GM19438 (cell line): Measurements from ENCODE around the gene HOXC12.

ENCODE experiments used
- ATAC-seq: cut with Tn5 transposase; IDR thresholded peaks from one replicate; pipeline ENCODE4 v1.9.1; 2021; ENCODE audit warnings: low read depth; ENCODE audit not compliant: unreplicated experiment

HOXC12 gene, protein sequence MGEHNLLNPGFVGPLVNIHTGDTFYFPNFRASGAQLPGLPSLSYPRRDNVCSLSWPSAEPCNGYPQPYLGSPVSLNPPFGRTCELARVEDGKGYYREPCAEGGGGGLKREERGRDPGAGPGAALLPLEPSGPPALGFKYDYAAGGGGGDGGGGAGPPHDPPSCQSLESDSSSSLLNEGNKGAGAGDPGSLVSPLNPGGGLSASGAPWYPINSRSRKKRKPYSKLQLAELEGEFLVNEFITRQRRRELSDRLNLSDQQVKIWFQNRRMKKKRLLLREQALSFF

DNA sequence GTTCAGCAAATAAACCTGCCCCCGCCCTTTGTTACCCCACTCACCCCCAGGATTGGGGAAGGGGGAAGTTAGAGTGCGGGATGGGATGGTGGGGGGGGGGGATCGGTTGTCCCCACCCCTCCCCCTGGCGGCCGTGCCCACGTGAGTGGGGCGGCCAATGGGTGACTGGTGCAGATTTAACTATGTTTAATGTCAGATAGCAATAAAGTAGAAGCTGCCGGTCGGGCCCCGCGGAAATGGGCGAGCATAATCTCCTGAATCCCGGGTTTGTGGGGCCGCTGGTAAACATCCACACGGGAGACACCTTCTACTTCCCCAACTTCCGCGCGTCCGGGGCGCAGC lies at the start of gene HOXC12:
HOXC12 (plus strand) TSS at position 210 of the 342 bp plus-strand sequence; CDS start at position 237, 27 bp downstream.
- ATAC-seq: no peak

DNA sequence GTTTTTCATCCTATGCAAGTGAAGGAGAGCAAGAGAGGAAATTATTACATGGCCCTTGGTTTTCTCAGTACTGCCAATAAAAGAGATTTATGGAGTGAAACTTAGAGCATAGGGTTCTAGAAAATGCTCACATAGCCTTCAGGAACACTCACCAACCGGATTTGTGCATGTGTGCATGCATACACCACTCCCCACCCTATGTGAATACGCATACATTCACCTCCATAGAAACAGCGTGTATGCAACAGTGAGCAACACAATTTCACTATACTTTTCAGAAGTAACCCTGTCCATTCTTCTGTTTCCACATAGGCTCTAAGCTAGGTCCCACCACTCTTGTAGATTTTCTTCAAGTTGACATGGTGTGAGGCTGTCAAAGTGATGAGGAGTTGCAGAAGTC lies 47.6 kb upstream of the HOXC12 start:
- ATAC-seq: no peak

DNA sequence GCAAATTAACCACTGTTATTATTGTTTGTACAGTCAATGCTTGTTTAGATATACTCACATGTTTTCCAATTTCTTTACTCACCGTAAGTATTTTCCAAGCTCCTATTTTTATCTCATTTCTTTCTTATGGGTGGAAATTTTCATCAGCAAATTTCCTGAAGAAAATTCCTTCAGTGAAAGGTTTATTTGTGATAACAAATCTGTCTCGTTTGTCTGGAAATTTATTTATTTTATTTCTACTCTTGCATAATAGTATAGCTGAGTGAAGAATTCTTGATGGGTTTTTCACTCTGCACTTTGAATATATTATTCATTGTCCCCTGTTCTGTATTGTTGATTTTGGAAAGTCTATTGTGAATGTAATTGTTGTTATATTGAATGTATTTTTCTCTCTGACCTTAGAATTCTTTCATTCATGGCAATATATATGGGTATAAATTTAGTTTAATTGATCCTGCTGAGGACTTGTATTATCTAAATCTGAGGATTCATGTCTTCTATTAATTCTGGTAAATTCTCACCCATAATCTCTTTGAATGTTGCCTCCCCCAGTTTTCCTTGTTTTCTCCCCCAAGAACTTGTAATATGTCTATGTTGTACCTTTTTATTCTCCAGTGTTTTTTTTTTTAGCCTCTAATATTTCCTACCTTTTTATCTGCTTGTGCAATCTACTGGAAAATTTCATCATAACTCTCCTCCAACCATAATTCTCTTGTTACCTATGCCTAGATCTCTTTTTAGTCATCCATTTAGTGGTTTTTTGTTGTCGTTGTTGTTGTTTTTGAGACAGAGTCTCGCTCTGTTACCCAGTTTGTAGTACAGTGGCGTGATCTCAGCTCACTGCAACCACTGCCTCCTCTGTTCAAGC lies 37.7 kb upstream of the HOXC12 start:
- no peak for ATAC-seq

DNA sequence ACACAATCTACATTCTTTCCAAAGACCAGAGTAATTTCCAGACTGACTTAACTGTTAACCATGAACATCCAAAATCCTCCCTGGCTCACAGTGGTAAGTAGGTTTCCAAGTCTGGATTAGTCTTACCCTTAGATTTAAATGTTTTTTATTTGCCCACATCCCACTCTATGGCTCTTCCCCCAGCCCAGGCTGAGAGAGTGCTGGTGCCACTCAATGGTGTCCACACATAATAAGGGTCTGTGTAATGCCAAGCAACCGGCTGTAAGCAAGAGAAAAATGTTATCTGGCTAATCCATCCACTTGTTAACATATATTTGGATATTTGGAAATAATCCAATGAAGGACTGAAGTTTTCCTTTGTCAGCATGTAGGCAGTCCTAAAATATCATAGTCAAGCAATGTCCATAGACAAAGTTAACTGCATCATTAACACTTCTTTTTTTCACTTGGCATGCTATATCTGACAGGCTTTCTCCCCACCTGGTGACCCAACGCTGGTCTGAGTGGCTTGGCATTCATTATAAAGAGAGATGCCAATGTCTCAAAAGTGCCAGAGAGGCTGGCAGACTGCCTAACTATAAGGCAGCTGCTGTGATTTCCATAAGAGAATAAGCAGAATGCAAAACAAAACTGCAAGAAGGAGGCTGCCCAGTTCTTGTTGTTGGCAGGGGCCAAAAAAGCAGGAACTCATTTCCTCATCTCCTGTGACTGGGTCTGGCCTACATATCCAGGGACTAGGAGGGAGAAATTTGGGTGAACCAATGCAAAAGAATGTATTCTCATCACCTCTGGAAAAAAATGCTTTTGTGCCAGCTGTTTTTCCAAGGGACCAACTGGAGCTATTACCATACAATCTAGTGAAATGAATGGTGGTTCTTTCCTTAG lies 29.9 kb upstream of the HOXC12 start:
- ATAC-seq: no peak

DNA sequence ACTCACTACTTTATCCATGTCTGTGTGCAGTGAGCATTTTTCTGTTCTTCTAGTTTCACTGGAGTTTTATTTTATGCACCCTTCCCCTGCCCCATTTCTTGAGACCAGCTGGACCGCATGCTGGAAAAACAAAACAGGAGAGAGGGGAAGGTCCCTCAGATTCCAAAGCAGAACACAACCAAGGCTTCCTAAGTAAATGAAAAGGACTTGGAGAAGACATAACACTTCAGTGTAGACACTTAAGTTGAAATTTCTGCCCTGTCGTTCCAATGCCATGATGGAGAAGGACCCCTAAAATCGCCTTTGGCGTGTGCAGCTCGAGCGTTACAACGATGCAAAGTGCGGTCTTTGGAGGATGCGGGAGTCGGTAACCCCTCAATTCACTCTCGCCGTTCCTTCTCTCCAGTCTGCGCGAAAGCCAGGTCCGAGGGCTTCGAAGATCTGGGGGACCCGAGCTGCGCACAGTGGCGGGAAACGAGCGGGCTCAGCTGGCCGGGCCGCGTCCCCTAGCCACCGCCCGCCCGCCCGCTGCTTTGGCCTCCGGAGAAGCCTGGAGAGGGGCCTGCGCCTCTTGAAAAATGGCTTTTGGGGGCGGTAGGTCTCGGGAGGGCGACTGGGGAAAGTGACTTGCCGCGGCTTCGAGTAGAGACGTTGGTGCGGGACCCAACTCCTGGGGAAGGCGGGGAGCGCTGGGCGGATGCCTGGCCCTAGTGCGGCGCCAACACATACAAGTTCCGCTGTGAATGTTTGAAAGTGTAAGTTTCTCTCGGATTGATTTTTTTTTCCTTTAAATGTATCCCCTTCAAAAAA lies 27.3 kb upstream of the HOXC12 start:
- no peak for ATAC-seq

DNA sequence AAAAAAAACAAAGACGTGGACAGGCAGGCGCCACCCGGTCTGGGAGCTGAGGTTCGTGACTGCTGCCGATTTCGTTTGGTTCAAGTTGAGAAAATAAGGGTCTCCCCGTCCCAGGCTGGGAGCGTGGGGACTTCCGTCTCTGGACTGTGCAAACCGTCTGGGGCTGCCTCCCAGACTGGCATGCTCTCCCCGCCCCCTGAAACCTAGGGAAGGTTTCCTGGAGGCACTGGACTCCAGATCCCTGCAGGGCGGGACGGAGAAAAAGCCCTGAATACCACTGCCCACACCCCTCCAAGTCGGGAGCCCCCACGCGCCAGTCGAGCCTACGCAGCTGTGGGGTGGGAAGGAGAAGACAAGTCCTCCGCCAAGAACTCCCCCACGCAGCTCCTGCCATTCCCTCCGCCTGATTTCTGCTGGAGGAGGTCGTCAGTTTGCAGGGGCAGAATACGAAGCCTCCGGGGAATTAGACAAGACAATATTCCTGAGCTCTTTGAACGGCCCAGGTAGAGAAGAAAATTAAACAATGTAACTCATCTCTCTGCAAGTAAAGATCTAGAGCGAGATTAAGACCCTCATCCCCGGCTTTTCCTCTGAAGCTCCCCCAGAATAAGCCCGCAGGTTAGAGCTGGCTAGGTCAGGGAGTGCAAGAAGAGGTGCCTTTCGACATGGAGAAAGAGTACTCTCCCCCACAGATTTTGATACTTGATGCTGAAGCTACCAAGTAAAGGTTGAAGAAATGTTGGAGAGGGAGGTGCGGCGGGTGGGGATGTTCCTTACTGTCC lies 26.5 kb upstream of the HOXC12 start:
- ATAC-seq: no peak

DNA sequence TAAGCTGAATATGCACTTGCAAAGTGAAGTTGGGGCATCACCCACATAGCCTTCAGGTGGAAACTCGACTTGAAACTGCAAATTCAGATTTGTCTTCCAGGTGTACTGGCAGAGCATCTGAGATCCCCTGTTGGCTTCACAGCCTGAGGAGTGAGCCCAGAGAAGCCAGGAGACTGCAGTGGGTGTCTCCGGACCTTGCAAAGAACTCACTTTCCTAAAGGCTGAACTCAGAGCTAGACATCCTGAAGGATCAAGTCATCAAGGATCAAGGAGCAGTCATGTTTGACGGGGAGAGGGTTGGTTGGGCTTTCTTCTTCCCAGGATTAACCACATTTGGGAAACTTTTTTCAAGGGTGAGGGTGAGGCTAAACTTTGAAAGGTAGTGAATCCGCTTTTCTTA lies 25.2 kb upstream of the HOXC12 start:
- ATAC-seq: no peak

DNA sequence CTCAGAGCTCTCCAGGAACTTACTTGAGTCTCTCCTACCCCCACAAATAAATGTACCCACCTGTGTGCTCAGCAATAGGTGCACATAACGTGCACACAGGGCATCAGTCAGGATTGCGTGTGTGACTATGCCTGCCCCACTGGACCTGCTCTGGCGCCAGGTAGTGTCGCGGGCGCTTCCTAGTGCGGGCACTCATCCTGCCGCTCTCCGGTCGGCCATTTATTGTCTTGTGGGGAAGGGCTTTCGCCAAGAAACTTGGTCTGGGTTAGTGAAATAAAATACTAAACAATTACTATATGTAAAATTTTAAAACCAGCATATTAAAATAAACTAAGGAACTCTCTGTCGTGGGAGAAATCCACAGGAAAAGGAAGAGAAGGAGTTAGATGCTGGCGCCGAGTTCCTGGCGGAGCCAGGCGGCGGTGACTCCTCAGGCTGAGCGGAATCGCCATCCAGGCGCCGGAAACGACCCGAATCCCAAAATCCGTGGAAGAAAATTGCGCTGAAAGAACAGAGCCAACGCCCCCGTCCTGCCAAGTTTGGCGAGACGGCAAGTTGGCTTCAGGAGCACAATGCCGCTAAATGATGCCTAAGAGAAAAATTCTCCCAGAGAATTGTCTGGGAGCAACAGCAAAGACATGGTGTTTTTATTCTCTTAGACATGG lies 24.0 kb upstream of the HOXC12 start:
- no peak for ATAC-seq

DNA sequence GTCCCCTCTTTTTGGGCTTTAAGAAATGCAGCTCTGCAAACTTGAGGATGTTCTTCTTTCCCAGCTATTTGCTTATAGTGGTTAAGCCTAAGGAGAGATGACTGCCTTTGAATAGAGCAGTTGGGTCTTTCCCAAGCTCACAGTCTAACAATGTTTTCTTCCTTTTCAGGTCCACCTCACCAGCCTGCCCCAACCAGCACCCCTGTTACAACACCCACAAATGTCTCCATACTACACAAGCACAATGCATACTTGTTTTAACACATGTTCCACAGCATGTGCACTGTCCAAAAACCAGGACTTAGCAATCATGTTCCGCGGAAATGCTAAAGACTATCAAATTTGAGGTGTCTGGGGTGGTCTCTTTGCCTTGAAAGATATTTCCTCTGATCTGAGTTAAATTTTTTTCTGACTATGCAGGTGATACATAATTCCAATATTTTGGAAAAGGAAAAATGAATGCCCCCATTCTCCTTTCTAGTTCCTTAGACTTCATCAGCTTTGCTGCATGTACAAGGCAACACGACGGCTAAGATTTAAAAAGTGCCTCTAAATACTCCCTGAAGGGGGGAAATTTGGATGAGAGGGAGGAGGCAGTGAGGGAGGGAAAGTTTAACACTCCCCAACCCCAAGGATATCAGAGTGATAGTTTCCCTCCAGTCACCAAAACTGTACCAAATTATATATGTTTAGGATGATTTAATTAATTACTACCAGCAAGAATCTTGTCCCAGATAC lies 22.7 kb upstream of the HOXC12 start:
- no peak for ATAC-seq

DNA sequence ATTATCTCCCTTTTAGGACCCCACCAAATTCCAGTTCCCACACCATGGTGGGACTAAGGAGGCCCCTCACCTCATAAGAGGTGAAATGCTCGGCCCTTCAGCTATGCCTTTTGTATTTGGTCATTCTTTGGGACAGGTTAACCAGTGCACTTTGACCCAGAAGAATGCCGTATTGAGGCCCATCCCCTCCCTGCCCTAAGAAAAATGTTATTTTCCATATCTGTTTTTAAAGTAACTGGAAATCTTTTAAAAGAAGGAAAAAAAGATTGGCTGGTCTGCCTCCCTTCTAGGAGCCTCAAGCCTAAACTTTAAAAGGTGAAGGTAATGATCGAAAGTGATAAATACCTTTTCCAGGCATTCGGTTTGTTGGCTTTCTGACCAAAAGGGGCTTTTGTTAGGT lies 21.8 kb upstream of the HOXC12 start:
- no peak for ATAC-seq

DNA sequence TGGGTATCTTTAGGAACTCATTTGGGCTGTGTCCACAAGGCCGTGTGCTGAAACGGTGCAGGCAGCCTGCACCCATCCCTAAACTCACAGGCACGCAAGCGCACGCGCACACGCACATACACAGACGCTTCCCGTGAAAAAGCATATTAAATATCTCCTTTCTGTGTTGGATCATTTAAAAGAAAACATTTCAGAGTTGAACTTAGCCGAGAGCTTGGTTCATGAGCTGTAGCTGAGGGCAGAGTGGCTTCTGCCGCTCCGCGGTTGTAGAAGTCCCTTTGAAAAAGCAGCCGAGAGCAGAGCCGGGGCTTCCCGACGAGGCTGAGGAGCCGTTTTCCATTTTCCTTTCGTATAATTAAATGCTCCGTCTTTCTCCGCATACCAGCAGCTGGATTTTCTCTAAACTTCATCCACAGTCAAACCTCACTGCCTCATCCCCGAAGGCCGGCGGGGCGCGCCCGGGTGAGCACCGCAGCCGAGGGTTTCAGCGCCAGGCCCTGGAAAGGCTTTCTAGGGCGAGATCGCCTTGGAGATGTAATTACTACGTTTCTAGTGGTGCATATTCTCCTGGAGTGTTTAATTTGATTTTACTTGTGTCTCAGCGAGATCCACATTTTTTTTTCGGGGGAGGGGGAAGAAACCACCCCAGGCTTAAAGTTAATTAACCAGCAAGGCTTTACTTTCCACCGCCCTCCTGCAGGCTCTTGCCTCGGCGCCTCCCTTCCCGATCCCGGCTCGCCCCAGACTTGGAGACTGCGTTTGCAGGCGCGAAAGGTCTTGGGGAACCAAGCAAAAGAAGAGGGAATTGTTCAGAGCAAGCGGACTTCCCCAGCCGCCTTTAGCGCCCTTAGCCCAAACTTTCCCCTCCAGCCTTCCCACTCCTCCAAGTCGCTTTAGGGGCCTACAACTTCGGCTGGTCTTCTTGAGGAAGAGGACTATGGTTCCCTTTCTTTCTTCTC lies 19.0 kb upstream of the HOXC12 start:
- ATAC-seq: no peak

DNA sequence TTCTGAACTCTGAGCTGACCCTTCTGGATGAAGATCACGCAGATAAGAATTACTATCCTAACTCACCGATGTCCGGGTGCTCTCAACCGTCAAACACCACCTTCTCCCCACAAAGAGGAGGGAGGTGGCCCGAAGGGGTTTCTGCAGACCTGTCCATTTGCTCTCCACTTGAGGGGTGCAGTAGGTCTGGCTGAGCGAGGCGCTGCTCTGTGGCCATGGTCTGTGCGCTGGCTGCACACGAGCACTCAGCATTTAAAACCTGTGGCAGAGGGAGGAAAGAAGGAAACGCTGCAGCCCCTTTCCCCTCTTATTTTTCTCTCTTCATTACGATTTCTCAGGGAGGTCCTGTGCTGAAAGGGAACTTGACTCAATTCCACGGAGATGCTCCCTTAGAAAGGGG lies 17.6 kb upstream of the HOXC12 start:
- ATAC-seq: no peak

DNA sequence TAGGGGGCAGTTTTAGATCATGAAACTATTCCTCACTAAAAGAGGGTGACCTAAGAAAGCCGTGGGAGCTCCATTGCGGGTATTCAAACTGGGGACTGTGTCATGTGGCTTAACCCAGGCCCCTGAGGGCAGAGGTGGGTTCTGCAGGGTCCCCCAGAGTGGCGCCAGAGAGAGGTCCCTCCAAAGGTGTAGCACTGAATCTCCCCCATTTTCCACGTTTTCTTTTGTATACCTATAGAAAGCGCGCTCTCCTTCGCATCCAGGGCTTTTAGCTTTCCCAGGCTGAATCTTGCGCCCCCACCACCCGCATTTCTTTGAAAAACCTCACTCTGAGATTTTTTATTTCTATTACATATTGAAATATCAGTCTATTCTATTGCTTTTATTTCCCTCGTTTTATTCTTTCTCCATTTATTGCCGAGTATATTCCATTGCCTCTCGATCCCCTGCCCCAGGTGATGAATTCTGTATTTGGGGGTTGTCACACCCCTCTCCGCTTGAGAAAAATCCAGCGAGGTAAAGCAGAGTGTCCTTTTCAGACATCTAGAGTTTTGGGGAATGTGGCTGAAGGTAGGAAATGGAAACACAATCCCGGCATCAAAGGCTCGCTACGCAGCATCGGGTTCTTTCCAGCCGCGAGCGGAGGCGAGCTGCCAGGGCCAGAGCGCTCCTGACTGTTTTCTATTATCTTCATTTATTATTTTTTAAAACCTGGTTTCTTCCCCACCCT lies 16.9 kb upstream of the HOXC12 start:
- no peak for ATAC-seq

DNA sequence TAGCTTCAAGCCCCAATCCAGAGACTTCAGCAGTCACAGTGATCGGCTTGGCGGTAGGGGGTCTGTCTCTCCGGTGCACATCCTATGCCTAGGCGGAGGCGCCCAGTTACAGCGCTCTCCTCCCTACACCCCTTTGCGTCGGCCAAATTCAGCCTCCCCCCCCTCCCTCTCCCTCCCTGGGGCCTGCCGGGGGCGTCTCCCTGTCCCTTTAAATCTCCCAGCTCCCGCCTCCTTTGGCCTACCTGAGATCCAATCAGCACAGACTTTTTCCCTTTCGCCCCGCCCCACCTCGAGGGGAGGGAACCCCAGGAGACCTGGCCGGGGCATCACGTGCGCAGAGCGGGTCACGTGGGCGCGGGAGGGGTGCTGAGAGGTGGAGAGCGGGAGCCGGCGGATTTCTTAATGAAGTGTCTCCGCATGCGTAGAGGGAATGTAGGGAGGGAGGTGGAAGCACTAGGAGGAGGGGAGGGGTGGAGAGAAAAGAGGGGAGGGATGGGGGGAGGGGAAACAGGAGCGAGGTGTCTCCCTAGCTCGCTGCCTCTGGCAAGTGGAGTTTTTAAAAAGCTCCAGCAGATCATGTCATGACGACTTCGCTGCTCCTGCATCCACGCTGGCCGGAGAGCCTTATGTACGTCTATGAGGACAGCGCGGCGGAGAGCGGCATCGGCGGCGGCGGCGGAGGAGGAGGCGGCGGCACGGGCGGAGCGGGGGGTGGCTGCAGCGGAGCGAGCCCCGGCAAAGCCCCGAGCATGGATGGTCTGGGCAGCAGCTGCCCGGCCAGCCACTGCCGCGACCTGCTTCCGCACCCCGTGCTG lies 16.2 kb upstream of the HOXC12 start, which contains the start of gene HOXC13:
HOXC13 (plus strand) TSS at position 506 of the 815 bp plus-strand sequence; CDS start at position 582, 76 bp downstream.
- no peak for ATAC-seq
